ENCODE data around the gene RBM20.

GRCh38 chr10:110648692-110649346, 4.7 kb downstream of the RBM20 start:
- no peak for TF ChIP-seq CTCF (IDR thresholded peaks at IDR 0.05)
- no peak for TF ChIP-seq EZH2 (IDR thresholded peaks at IDR 0.05)
- TF ChIP-seq EZH2phosphoT487 (IDR thresholded peaks at IDR 0.05) = no peak

Measured in neural progenitor cell (in vitro differentiated cells).